ENCODE data around the gene RELL2.

Gene RELL2, protein sequence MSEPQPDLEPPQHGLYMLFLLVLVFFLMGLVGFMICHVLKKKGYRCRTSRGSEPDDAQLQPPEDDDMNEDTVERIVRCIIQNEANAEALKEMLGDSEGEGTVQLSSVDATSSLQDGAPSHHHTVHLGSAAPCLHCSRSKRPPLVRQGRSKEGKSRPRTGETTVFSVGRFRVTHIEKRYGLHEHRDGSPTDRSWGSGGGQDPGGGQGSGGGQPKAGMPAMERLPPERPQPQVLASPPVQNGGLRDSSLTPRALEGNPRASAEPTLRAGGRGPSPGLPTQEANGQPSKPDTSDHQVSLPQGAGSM

GRCh38 chr5:141636413-141637122 lies at the start of gene RELL2, which contains the start of gene HDAC3:
TSS of gene RELL2 (plus strand) at chr5:141636997. CDS start at chr5:141638226, 1,229 bp downstream.
TSS of gene HDAC3 (minus strand) at chr5:141636849. CDS start at chr5:141636790, 59 bp downstream.
- H3K4me3 ChIP-seq (ENCODE audit: low read length), result peak within 1 kb of the TSS; percentile 97
- no peaks in the 10 kb centered on the region for H3K9me2 ChIP-seq (replicated peaks; ENCODE audit: insufficient read depth, low read length)
- TF ChIP-seq EZH2phosphoT487 (IDR thresholded peaks at IDR 0.05; ENCODE audit: low read length) (no peak), CTCF (IDR thresholded peaks at IDR 0.05; ENCODE audit: low read length) (no peak), EZH2 (optimal IDR thresholded peaks at IDR 0.05; ENCODE audit: low read depth, low read length) (no peak)
- peaks cover 16% of the 10 kb centered on the region for H3K4me1 ChIP-seq (ENCODE audit: low read length)
- H2AFZ ChIP-seq (ENCODE audit: low read length), result peak within 1 kb of the TSS; percentile 98
- peaks cover 44% of the 10 kb centered on the region for H3K79me2 ChIP-seq (ENCODE audit: low read length)
- peak within 1 kb of the TSS; percentile 84 for H3K9ac ChIP-seq (ENCODE audit: low read length)
- peak; percentile 88 for DNase-seq
- peaks cover 4% of the 10 kb centered on the region; the same call in 1 of the 2 replicates for H4K20me1 ChIP-seq (ENCODE audit: insufficient read depth, low read length)
- no peaks in the 10 kb centered on the region for H3K9me3 ChIP-seq (replicated peaks; ENCODE audit: insufficient read depth, low read length)
- H3K27me3 ChIP-seq (replicated peaks; ENCODE audit: insufficient read depth, low read length), result no peaks in the 10 kb centered on the region
- no peaks in the 10 kb centered on the region for H3K36me3 ChIP-seq (replicated peaks; ENCODE audit: insufficient read depth, low read length)
- peak within 1 kb of the TSS; percentile 95 for H3K4me2 ChIP-seq (ENCODE audit: low read depth, low read length)
- no peak within 1 kb of the TSS; the same call in 1 of the 2 replicates for H3K27ac ChIP-seq (ENCODE audit: low read length)
- peaks cover 12% of the 10 kb centered on the region; the same call in 1 of the 2 replicates for H3F3A ChIP-seq (ENCODE audit: insufficient read depth, low read length)

GRCh38 chr5:141590127-141590526 lies 46.7 kb upstream of the RELL2 start:
- TF ChIP-seq EZH2phosphoT487 (IDR thresholded peaks at IDR 0.05; ENCODE audit: low read length) (no peak), EZH2 (optimal IDR thresholded peaks at IDR 0.05; ENCODE audit: low read depth, low read length) (no peak), CTCF (IDR thresholded peaks at IDR 0.05; ENCODE audit: low read length) (no peak)
- no peak overlapping the region for H3K4me3 ChIP-seq (ENCODE audit: low read length)
- H3K36me3 ChIP-seq (replicated peaks; ENCODE audit: insufficient read depth, low read length), result 0 out of 2 replicates have a peak, but pooled peaks cover 6% of the 10 kb centered on the region
- H3K27ac ChIP-seq (ENCODE audit: low read length), result no peak overlapping the region
- no peaks in the 10 kb centered on the region for H3K27me3 ChIP-seq (replicated peaks; ENCODE audit: insufficient read depth, low read length)
- H2AFZ ChIP-seq (ENCODE audit: low read length), result no peak overlapping the region
- H3K4me2 ChIP-seq (ENCODE audit: low read depth, low read length), result no peak overlapping the region
- H3F3A ChIP-seq (ENCODE audit: insufficient read depth, low read length), result peaks cover 5% of the 10 kb centered on the region; the same call in 1 of the 2 replicates
- DNase-seq, result no peak
- no peaks in the 10 kb centered on the region for H3K9me2 ChIP-seq (replicated peaks; ENCODE audit: insufficient read depth, low read length)
- H3K9ac ChIP-seq (ENCODE audit: low read length), result no peak overlapping the region
- H3K9me3 ChIP-seq (replicated peaks; ENCODE audit: insufficient read depth, low read length), result no peaks in the 10 kb centered on the region
- H4K20me1 ChIP-seq (ENCODE audit: insufficient read depth, low read length), result peaks cover 5% of the 10 kb centered on the region; the same call in 1 of the 2 replicates
- H3K4me1 ChIP-seq (ENCODE audit: low read length), result peaks cover 15% of the 10 kb centered on the region
- H3K79me2 ChIP-seq (ENCODE audit: low read length), result peaks cover 86% of the 10 kb centered on the region

- Histone ChIP-seq H3K4me1 (ENCODE audit: low read length) (peaks cover 16% of the 10 kb centered on the region), H3K4me2 (ENCODE audit: low read depth, low read length) (no peak overlapping the region), H4K20me1 (ENCODE audit: insufficient read depth, low read length) (peaks cover 6% of the 10 kb centered on the region; the same call in 1 of the 2 replicates), H2AFZ (ENCODE audit: low read length) (no peak overlapping the region), H3K36me3 (replicated peaks; ENCODE audit: insufficient read depth, low read length) (no peaks in the 10 kb centered on the region), H3K4me3 (ENCODE audit: low read length) (no peak overlapping the region), H3K79me2 (ENCODE audit: low read length) (peaks cover 94% of the 10 kb centered on the region), H3K27ac (ENCODE audit: low read length) (no peak overlapping the region), H3K9me3 (replicated peaks; ENCODE audit: insufficient read depth, low read length) (no peaks in the 10 kb centered on the region), H3K9me2 (replicated peaks; ENCODE audit: insufficient read depth, low read length) (no peaks in the 10 kb centered on the region), H3K27me3 (replicated peaks; ENCODE audit: insufficient read depth, low read length) (no peaks in the 10 kb centered on the region), H3F3A (ENCODE audit: insufficient read depth, low read length) (peaks cover 5% of the 10 kb centered on the region; the same call in 1 of the 2 replicates), H3K9ac (ENCODE audit: low read length) (no peak overlapping the region)
- no peak for TF ChIP-seq EZH2 (optimal IDR thresholded peaks at IDR 0.05; ENCODE audit: low read depth, low read length)
- TF ChIP-seq EZH2phosphoT487 (IDR thresholded peaks at IDR 0.05; ENCODE audit: low read length), result no peak
- no peak for TF ChIP-seq CTCF (IDR thresholded peaks at IDR 0.05; ENCODE audit: low read length)
- DNase-seq, result no peak
These were observed 39.9 kb upstream of the RELL2 start for GRCh38 chr5:141596867-141597266.

Data from MM.1S (cell line).